HG03025 (cell line): ENCODE results near the gene WDFY4.
A peak's percentile ranks its signal among the peaks of the same experiment; 100 is the strongest.

ENCODE experiments used
- ATAC-seq: cut with Tn5 transposase; IDR thresholded peaks from one replicate; pipeline ENCODE4 v1.9.1; 2021; ENCODE audit warnings: mild to moderate bottlenecking, moderate library complexity; ENCODE audit not compliant: unreplicated experiment, low FRiP score

The WDFY4 gene

DNA sequence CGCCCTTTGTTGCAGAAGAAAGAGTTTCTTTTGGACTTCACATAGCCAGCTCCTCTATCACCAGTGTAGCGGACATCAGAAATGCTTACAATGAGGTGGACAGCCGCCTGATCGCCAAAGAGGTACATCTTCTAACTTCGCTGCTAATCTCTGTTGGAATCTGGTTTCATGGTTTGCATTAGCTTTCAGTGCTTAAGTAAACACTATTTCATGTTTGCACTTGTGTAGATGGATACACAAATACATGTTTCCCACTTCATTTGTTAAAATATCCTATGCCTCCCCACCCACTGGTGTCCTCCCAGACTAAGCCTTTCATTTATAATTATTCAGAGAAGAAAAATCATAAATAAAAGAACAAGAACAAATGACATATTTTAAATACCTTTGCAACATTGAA is 103.9 kb downstream of the WDFY4 start:
- ATAC-seq, result no peak

DNA sequence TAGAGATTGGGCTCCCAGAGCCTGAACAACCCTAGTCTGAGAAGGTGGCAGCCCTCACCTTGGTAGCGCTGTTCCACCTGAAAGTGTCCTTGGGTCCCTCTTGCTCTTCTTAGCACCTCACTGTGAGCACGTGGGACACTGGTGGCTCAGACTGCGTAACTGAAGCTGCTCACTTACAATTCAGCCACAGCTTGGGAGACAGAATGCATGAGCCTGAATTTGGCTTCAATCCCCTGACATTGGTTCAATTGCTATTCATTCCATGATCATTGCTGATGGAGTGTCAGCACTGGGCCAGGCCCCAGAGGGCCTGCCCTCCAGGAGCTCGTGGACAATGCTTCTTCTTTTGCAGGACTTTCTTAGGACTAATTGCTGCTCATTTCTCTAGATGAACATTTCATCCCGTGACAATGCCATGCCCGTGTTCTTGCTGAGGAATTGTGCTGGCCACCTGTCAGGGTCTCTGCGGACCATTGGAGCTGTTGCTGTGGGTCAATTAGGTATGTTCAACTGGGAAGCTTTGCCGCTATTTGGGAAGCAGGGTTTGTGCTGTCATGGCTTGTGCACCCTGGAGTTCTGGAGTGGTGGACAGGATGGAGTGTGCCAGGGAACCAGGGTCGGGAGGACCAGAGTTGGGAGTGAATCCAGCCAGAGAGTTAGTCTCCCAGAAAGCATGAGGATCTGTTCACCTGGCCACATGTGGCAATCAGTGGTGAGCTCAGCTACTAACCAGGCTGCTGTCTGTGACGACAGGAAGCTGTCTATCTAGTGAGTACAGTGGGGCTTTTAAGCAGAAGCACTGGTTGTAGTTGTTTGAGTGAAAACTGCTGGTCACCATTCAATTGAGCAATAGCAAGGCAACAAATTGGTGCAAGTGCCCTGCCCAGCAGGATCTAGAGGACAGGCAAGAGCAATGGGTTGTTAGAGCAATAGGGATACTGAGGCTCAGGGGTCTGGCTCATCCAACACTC is 105.1 kb downstream of the WDFY4 start:
- ATAC-seq, result no peak

DNA sequence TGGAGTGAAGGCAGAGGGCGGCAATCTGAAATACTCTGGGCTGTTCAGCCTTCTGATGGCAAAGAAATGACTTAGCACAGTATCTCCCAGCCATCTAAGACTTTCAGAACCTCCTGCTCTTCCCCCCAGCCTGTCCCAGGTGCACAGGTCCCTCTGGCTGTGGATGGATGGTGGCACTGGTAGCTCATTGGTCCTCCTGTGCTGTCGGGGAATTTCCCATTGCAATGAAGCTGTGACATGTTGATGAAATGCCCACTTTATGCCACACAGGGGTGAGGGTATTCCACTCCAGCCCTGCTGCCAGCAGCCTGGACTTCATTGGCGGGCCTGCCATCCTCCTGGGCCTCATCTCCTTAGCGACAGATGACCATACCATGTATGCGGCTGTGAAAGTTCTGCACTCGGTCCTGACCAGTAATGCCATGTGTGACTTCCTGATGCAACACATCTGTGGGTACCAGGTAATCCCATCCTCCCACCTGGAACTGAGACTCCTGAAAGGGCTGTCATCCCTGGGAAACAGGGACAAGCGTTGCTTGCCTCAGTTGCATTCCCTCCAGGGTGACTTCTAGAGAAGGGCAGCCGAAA is 105.9 kb downstream of the WDFY4 start:
- no peak for ATAC-seq

DNA sequence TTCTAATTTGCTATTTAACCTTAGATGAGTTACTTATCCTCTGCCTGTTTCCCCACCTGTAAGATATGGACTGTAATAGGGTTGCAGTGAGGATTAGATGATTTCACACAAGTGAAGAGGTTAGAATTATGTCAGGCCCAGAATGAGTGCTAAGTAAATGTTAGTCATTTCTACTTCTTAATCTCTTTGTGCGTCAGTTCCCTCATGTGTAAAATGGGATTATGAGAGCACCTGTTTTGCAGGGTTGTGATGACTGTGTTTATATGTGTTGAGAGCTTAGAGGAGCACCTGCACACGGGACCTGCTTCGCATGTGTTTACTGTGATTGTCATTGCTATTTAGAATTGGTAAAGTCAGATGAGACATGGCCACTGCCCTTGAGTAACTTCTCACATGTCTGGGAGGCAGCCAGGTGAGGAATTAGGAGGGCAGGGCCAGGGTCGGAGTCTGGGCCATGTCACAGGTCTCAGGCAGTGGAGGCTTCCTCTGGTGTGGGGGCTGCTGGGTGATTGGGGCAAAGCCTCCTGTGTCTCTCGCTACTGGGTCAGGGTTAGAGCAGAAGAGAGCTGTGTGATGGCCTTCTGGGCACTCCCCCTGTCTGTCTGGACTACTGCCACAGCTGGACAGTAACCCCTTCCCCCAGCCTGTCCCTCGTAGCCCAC is 106.7 kb downstream of the WDFY4 start:
- ATAC-seq, result no peak

DNA sequence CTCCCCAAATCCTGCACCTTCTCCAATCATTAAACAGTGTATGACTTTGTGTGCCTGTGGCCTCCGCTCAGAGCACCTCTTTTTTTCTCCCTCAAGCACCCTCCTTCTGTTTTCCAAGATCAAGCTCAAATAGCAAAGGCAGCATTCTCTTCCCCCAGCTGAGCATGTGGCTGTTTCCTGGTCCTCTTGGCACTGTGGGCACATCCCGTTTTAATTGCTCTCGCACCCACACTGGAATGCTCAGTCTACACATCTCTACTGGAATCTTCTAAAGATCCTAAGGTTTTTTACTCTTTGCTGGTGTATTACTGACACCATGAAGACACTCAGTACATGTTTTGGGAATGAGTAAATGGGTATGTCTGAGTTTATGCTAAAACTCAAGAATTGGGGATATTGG is 107.4 kb downstream of the WDFY4 start:
- ATAC-seq, result no peak

DNA sequence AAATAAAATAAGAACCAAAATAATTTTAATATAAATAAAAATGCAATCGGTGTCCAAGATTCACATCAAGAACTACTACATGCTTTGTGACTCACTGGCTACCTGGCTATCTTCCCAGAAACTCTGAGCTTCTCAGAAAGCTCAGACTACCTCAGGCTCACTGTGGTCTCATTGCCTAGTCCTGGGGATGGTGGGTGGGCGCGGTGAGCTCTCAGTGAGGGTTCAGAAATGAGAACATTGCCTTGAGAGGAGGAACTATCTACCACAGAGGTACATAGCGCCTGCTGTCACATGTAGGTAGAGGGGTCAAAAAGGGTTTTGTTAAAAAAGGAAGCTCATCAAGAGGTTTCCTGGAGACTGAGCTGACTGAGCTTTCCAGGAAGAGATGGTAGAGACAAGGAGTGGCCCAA is 108.0 kb downstream of the WDFY4 start:
- ATAC-seq, result no peak

GRCh38 chr10:48794074-48794473 is 109.4 kb downstream of the WDFY4 start:
- ATAC-seq, result no peak

- ATAC-seq, result no peak
Observed at GRCh38 chr10:48796713-48797245, 112.1 kb downstream of the WDFY4 start.

- ATAC-seq, result no peak
Observed at GRCh38 chr10:48797830-48798229, 113.2 kb downstream of the WDFY4 start.

GRCh38 chr10:48798481-48799254 is 114.0 kb downstream of the WDFY4 start:
- no peak for ATAC-seq

- no peak for ATAC-seq
Observed at GRCh38 chr10:48799341-48800006, 114.8 kb downstream of the WDFY4 start.

- ATAC-seq, result no peak
Observed at GRCh38 chr10:48800007-48800675, 115.5 kb downstream of the WDFY4 start.

GRCh38 chr10:48801001-48801421 is 116.3 kb downstream of the WDFY4 start:
- ATAC-seq, result no peak

GRCh38 chr10:48802611-48803071 is 118.0 kb downstream of the WDFY4 start:
- ATAC-seq, result peak; percentile 97

DNA sequence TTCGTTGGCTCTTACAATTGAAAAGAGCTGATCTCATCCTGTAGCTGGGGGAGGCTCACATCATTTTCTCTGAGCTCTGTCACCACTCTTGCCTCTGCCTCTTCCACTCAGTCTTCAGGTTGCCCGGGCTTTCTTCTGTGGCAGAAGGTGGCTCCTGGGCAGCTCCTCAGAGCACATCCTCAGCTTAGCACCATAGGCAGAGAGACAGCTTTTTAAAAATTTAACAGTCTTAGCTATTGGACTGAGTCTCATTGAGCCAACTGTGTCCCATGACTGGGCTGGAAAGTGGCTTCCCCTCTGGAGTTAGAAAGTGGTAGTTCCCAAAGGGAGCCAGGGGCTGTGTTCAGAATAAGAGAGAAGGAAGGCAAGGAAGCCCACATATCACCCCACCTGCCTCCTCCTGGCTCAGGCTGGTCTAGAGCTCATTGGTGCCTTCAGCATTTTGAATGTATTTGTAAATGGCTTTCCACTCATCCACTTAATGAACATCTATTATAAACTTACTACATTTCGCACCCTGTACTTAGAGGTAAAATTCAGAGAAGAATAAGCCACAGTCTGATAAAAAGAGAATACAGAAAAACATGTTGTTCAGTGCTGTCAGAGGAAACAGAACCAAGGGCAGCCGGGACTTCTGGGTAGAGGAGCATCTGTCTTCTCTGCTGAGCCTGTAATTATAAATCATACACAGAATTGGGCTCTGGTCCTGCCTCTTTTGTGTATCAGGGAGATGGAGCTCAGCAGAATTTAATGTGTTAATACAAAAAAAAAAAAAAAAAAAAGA is 119.3 kb downstream of the WDFY4 start:
- ATAC-seq, result no peak

DNA sequence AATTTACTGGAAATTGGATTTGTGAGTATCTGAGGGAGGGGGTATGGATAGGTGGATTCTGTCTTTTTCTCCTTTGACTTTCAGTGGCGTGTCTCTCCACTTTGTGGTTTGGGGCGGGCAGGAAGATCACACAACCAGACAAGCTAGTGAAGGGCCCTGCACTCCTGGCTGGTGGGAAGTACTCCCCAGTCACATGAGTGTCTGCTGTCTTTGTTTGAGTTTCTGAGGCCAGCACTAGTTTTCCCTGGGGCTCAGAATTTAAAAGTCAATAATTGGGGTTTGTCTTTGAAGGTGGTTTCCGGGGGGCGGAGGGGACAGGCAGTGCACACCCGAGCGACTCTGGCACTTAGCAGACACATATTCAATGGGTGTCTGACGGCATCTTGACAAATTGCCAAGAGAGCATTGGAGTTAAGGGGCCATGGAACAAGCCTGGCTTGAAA is 120.1 kb downstream of the WDFY4 start:
- no peak for ATAC-seq

DNA sequence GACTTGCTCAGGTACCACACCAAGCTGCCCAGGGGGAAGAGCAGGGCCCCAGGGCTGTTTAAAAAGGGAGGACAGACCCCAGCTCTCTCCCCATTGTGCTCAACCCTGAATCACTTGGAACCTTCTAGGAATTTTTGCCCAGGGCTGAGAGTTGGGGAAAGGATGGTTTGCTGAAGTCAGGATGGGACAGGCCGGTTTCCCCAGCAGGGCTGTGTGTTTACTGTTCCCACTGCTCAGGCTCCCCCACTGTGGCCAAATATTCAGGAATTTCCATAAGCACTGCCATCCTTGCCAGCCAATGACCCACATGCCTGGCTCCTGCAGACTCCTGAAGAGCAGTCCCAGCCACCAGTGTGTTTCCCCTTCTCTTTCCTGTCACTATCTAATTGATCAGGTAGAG is 120.7 kb downstream of the WDFY4 start:
- no peak for ATAC-seq

DNA sequence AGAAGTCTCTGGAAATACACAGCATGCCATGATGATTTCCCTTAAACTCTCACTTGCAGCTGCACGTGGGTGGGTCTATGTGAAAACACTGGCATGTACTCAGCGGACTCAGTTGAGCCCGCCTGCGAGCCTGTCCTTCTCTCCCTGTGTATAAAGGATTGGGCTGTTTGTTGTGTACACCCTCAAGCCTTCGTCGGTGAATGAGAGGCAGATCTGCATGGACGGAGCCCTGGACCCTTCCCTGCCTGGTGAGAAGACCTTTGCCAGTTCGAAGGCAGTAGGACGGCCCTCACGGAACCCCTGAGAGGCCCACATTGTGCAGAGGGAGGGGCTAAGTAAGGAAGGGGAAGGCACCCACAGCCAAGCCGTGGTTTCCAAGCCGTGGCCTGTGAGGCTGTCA is 121.2 kb downstream of the WDFY4 start:
- no peak for ATAC-seq
